ENCODE measurements around the gene MAP7D2. TPM values are rescaled to one million over a fixed set of nuclear protein-coding genes. Genes with fewer than 3 reads are reported as not detected.

The MAP7D2 gene
- total and polyA plus RNA-seq, 8 donors = 0.31 to 1.5 (median 0.41) TPM

DNA sequence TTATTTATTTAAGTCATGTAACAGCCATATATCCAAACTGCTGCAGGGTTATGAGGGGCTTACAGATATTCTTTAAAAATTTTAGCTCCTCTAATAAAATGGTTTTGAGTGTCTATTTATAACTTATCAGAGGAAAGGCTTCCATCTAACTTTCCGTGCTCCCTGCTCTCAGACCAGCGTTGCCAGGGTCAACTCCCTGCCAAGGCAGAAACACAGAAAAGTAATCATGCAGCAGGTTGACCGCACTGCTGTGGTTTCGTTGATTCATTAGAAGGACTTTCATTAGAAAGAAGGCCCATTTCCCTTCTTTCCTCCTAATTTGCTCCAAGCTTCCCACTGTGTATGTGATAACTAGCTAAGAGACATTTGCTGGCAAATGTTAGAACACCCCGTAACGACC is 159.8 kb downstream of the MAP7D2 start:
- TF ChIP-seq CTCF (IDR thresholded peaks at IDR 0.05) = no peak
- no peak for DNase-seq
- Histone ChIP-seq H3K36me3 (no peaks in the 10 kb centered on the region), H3K27me3 (peaks cover 0 to 2% of the 10 kb centered on the region in 2 donors), H3K4me1 (no peaks in the 10 kb centered on the region), H3K27ac (no peak overlapping the region), H3K9me3 (no peaks in the 10 kb centered on the region), H3K4me3 (no peak overlapping the region)
- intact Hi-C loops (cut with DNase I) = no loop called here
- ATAC-seq = no peak

Small RNAs within 50 kb of the gene (microRNA-seq; reads per million reads assigned to microRNA genes)
- 34.4 to 49.6 reads per million in 2 donors for gene MIR23C

Other genes with a start within 250 kb of the MAP7D2 start
- 10 to 100 TPM; 46.4 to 47.3 TPM for gene SH3KBP1, start 229.3 kb downstream of the MAP7D2 start, total RNA-seq
- gene SH3KBP1, start 229.3 kb downstream of the MAP7D2 start, polyA plus RNA-seq (ENCODE audit: insufficient read length in 6 of 6) = 10 to 100 TPM; 39.6 to 54.6 (median 47.4) TPM
- gene BCLAF3, start 125.8 kb downstream of the MAP7D2 start, total RNA-seq = 10 to 100 TPM; 11.1 to 14.1 TPM
- 10 to 100 TPM; 16.2 to 20.5 (median 17.7) TPM for gene BCLAF3, start 125.8 kb downstream of the MAP7D2 start, polyA plus RNA-seq (ENCODE audit: insufficient read length in 6 of 6)
- 10 to 100 TPM; 87.4 to 97.2 TPM for gene EIF1AX, start 24.9 kb upstream of the MAP7D2 start, total RNA-seq
- gene EIF1AX, start 24.9 kb upstream of the MAP7D2 start, polyA plus RNA-seq (ENCODE audit: insufficient read length in 6 of 6) = 100 to 1,000 TPM in 3 of 6 donors, 10 to 100 TPM in 3; 80.1 to 125 (median 98.4) TPM
- gene RPS6KA3, start 150.0 kb upstream of the MAP7D2 start, total RNA-seq = 10 to 100 TPM; 60.8 to 73.5 TPM
- 10 to 100 TPM; 40.2 to 49.3 (median 43.7) TPM for gene RPS6KA3, start 150.0 kb upstream of the MAP7D2 start, polyA plus RNA-seq (ENCODE audit: insufficient read length in 6 of 6)

All from left lung (tissue), 10 donors.